Activated CD4-positive, CD25-positive, alpha-beta regulatory T cell treated with anti-CD3 and anti-CD28 coated beads, Interleukin-2, amount 50 U/mL, for 16 hours (primary cell): ENCODE measurements around the gene CZIB.
"Not testable (repeated sequence)": the region's sequence is repeated elsewhere in the genome, so short reads cannot be mapped to it uniquely, and the experiment has no call there.

Source experiments
- DNase-seq: peaks from one replicate; pipeline ENCODE4 v3.0.0-alpha.2; 2020; ENCODE audit warnings: low read depth, low spot score

CZIB gene

DNA sequence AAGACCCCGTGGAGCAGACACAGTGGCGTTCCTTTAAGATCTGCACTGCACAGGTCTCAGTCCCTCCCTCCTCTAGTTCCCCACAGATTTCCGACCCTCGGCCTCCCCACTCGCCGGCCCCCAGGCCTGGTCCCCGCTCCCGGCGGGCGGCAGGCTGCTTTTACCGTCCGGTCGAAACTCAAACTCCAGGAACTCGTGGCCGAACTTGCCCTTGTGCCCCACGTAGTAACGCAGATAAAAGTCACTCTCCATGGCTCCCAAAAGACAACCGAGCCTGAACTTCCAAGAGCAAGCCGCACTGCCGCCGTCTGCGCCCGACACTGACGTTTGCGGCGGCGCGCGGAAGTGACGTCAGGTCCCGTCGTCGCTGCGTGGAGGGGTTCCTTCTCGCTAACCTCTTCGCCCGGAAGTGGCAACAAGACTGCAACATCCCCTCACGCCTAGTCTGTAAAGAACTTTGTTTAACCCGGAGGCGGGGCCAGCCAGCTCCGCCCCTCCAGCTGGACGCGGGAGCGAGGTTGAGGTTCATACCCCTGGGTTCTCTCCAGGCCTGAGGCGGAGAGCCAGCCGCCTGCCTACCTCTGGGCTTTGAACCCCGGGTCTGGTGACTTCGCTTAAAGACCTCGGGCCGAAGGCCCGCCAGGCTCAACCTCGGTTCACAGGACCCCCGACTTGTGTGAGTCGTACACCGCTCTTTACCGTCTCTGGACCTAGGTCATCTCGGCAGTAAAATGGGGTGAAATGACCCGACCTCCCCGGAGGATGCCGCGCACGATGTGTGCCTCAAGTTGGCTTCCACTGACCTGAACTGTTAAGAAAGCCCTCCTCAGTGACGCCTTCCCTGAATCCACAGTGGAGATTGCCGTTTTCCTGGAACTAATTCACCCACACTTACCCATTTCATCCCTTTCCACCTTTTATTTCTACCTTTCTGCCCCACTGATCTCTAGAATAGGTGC lies 18.0 kb upstream of the CZIB start, which contains the start of gene MAGOH:
MAGOH (minus strand) TSS at position 322 of the 959 bp plus-strand sequence; CDS start at position 252, 70 bp downstream.
- peak; percentile 90 for DNase-seq

DNA sequence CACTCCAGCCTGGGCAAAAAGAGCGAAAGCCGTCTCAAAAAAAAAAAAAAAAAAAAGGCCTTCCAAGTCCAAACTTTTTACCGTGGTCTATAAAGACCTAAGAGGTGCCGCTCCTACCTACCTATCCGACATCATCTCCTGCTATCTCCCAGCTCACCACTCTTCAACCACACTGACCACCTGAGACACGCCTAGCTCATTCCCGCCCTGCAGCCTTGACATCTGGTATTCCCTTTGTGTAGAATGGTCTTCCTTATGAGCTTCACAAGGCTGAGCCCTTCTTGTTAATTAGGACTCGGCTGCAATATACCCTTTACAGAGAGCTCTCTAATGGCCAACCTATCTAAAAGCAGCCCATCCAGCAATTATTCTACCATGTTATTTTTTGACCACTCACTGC lies 17.2 kb upstream of the CZIB start:
- DNase-seq: no peak

DNA sequence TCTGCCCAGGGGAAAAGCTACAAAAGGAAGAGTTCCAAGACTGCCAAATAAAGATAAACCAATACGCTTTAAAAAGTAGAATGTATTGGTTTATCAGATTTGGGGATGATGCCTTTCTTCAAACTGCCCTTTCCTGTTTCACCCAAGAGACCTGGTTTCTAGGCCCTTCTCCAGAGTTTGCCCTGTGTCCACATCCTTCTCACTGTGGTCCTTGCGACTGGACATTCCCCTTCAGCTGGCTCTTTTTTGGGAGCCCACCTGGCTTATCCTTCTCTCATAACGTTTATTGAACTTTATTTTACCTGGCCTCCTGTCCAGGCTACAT lies 490 bp upstream of the CZIB start:
- no peak for DNase-seq

DNA sequence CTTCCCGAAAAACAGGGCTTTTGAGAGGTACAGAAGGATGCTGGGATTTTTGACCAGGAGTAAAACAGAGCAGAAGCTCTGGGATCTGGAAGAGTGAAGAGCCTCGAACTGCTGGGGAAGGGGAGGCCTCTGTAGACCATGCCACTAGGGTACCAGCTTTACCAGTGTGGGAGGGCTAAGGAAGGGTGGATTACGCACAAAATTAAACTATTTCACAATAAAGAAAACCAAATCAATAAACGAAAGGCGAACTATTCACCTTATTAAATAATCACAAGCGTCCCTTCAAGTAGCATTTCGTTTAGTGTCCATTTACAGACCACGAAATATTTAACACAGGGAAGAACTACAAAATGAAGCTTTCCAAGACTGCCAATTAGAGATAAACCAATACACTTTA lies 723 bp downstream of the CZIB start:
- no peak for DNase-seq

DNA sequence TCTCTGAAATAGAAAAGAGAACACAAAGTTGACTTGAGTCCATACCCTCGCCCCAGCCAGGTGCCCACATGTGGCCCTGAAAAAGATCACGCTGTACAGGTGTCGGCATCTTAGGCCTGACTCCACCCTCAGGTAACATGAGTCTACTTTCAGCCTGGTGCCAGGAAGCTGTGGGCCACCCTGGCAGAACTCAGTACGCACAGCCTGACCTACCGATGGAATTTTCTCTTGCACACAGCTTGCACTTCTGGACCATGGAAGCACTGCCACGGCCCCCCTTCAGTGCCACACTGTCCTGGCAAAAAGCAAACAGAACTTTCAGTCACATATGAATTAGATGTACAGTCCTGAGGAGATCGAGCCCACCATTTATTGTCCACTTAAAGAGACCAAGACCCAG lies 2.2 kb downstream of the CZIB start:
- DNase-seq: no peak

DNA sequence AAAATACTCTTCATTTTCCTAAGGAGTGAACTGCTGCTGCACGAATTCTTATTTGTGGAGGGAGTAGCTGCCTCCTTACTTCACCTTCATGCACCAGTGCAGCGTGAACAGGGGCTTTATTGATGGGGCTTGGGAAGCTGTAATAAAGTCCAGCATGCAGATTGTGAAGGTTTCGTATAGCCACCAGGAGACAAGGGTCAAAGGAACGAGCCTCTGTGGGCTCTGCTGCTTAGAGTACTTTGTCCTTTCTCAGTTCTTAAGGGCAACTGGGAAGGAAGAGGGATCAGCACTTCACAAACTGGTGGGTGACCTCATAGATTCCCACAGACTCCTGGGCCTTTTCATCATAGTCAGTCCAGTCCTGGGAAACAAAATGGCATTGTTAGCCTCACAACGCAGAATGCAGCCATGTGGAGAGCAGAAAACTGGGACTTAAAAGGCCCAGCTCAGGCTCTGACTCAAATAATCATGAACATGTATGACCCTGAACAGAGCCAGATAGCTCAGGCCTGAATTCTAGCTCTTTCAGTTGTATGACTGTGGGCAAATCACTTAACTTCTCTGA lies 6.0 kb downstream of the CZIB start:
- no peak for DNase-seq

DNA sequence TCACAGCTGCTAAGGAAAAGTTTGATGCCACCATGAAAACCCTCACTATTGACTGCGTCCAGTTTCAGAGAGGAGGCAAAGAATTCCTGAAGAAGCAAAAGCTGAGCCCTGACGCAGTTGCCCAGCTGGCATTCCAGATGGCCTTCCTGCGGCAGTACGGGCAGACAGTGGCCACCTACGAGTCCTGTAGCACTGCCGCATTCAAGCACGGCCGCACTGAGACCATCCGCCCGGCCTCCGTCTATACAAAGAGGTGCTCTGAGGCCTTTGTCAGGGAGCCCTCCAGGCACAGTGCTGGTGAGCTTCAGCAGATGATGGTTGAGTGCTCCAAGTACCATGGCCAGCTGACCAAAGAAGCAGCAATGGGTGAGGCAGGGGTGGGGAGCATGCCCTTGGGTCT lies 9.5 kb downstream of the CZIB start:
- no peak for DNase-seq

DNA sequence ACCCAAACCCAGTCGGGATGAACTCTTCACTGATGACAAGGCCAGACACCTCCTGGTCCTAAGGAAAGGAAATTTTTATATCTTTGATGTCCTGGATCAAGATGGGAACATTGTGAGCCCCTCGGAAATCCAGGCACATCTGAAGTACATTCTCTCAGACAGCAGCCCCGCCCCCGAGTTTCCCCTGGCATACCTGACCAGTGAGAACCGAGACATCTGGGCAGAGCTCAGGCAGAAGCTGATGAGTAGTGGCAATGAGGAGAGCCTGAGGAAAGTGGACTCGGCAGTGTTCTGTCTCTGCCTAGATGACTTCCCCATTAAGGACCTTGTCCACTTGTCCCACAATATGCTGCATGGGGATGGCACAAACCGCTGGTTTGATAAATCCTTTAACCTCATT lies 10.1 kb downstream of the CZIB start:
- DNase-seq: no peak

DNA sequence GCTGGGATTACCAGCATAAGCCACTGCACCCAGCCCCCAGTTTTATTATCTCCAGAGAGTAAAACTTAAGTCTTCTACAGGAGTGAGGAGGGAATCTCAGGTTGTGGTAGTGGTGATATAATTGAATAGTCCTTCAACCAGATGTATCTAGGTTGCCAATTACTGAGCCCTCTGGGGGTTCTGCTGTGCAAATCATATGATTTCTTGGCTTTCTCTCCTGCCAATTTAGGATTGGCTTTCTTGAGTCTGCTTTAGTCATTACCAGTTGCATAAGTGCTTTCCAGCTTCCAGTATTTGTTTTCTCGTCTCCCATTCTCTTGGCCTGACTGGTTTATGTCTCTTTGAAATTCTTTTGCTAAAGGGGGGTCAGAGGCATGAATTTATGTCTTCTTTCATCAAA lies 12.7 kb downstream of the CZIB start:
- no peak for DNase-seq

DNA sequence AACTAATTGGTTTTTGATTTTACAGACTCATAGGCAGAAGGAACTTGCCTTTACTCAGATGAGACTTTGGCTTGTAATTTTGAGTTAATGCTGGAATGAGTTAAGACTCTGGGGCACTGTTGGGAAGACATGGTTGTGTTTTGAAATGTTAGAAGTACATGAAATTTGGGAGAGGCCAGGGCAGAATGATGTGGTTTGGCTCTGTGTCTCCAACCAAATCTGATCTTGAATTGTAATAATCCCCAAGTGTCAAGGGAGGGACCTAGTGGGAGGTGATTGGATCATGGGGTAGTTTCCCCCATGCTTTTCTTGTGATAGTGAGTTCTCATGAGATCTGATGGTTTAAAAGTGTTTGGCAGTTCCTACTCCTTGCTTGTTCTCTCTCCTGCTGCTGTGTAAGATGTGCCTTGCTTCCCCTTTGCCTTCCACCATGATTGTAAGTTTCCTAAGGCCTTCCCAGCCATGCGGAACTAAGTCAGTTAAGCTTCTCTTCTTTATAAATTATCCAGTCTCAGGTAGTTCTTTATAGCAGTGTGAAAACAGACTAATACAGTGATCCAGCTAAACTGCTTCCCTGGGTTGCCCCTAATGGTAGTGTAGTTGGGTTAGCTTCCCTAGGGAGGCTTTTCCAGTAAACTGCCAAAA lies 13.6 kb downstream of the CZIB start:
- no peak for DNase-seq

DNA sequence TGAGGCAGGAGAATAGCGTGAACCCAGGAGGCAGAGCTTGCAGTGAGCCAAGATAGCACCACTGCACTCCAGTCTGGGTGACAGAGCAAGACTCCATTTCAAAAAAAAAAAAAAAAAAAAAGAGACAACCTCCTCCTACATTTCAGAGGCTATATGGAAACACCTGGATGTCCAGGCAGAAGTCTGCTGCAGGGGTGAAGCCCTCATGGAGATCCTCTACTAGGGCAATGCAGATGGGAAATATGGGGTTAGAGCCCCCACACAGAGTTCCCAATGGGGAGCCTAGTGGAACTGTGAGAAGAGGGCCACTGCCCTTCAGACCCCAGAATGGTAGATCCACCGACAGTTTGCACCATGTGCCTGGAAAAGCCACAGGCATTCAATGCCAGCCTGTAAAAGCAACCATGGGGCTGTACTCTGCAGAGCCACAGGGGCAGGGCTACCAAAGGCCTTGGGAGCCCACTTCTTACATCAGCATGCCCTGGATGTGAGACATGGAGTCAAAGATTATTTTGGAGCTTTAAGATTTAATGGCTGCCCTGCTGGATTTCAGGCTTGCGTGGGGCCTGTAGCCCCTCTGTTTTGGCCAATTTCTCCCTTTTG lies 14.2 kb downstream of the CZIB start:
- not testable (repeated sequence) for DNase-seq

DNA sequence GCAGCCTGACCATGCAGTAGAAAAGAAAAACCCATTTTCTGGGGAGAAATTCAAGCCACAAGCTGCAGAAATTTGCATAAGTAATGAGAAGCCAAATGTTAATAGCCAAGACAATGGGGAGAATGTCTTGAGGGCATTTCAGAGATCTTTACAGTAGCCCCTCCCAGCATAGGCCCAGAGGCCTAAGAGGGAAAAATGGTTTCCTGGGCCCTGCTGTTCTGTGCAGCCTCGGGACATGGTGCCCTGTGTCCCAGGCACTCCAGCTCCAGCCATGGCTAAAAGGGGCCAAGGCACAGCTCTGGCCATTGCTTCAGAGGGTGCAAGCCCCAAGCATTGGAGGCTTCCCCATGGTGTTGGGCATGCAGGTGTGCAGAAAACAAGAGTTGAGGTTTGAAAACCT lies 14.9 kb downstream of the CZIB start:
- DNase-seq: not testable (repeated sequence)

DNA sequence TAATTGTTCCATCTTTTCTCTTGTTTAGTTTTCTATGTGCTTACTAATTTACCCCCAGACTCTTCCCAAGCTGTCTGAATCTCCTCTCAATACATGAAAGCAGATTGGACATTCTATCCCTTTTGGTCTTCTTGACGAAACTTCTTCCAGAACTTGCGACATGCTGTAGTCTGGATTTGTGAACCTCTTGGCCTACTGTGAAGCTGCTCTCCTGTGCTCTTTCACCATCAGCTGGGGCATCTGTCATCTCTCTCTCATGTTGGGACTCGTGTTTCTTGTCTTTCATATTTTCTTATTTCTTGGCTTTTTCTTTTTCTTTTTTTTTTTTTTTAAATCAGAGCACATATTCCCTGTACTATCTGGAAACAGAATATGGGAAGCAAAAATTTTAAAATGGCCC lies 17.0 kb downstream of the CZIB start:
- DNase-seq: no peak

DNA sequence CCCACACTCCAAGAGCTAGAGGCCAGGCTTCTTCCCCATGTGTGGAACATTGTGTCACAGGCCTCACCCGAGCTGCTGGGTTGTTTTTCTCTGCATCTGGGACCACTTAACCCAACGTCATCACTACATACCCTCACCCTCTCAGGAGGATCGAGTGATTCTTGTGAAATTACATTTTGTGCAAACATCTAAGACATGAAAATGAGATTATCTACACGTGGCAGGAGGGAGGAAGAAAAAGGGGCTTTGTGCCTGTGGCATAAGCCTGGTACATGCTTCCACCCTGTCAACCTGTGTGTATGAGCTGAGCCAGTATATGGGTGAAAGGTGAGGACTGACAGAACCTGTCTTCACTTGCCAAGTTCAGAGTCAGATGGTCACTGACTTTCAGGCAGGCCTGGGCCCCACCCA lies 22.2 kb downstream of the CZIB start:
- DNase-seq: no peak

DNA sequence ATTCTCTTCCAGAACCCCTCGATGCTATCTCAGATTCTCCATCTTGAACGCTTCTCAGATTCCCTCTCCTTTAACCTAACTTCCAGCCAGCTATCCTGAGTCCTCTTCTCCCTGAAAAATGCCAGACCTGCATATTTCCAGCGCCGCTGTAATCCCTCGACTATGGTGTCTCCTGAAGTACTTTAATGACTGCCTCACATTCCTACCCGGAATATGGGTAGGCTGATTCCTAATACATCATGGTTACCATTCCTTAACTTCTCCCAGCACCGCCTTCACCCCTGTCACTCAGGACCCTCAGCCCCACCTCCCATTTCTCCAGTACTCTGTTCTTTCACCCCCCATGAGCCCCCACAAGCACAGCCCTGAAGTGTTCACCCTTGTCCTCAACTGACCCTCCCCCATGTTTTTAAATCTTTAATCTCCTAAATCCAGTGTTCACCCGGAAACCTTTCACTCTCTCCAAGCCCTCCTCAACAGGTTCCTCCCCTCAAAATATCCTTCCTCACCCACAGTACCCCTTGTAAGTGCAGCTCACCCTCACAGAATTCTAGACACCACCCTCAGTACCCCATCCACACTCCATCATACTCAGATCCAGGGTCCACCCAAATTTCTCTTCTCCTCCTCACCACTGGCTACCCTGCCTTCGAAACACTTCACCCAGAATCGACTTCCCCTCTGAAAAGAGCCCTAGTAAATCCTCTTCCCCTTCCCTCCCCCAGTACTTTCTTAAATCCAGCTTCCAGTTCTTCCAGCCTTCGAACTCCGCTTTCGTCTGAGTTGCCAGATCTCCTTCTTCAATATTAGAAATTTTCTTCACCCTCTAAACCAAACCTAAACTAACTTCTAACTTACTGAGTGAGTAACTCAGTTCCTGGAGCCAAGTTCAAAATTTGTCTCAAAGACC lies 22.9 kb downstream of the CZIB start:
- DNase-seq: no peak

DNA sequence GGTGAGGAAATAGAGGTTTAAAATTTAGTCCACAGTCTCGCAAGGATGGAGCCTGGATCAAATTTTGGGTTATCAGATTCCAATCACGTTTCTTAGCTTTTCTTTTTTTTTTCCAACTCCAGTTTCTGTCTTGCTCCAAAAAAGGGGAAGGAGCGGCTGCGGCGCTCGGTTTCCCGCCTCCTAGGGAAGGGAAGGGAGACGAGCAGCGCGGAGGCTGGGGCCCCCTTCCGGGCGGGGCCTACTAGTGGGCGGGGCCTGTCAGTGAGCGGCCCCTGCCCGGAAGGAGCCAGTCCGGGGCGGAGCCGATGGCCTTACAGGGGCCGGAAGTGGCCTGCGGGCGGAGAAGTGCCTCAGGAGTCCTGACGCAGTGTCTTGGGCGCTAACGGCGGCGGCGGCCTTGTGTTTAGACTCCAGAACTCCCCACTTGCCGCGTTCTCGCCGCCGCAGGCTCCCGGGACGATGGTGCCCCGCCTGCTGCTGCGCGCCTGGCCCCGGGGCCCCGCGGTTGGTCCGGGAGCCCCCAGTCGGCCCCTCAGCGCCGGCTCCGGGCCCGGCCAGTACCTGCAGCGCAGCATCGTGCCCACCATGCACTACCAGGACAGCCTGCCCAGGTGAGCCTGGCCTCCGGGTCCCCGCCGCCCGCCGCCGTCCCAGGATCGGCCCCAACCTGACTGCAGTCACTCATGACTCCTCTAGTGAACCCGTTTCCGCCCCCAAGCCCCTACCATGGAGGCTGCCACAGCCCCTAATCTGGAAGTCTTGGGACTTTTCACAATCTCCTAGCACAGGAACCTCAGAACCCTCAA lies 23.7 kb downstream of the CZIB start, which contains the start of gene CPT2:
CPT2 (plus strand) TSS at position 340 of the 806 bp plus-strand sequence; CDS start at position 460, 120 bp downstream.
- DNase-seq: peak; percentile 82

DNA sequence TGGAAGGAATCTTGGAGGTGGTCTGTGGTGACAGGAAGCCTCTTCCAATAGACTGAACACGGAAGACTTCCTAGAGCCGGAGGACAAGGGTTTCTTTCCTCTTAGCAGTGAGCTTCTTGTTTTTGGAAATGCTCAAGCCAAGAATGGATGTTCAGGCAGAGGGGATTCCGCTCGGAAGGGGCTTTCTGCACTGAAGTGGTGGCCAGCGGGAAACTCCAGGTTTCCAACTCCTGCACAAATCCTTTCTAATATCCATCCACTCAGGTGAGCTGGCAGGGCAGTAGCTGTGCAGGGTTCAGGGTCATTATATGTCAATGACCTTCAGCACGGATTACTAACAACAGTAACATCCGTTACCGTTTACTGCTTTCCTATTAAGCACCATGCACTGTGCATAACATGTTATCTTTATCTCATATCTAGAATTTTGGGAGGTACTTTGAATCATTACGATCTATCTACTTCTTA lies 24.4 kb downstream of the CZIB start:
- no peak for DNase-seq

DNA sequence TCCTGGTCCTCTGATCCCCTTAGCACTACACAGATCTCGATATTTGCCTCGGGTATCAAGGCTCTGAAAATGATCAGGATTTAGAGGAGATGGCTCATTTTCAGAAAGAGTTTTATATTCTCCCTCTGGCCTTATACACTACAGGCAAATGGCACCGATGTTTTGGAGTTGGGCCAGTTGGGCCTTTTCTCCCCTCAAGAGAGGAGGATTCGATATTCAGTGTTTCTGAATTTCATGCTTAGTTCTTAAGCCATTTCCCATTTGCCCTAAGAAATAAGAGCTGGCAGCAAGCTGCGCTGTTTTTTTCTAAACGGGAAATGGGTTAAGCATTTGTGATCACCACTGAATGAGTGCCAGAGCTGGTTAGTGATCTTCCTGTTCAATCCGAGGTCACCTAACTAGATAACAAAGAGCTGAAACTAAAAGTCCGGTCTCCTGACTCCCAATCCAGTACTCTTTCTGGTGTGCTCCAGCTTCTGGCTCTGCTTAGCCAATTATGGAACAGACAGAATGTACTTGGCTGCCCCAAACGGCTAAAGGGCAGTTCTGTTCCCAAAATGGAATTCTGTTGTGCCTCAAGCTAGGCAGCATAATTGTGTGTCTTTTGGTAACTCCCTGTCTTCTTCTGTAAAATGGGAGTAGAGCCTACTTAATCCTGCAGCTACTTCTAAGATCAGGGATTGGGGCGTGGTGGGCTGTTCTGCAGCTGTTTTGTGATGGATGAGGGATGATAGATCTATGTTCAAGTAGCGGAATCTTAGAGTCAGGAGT lies 25.0 kb downstream of the CZIB start:
- DNase-seq: no peak

DNA sequence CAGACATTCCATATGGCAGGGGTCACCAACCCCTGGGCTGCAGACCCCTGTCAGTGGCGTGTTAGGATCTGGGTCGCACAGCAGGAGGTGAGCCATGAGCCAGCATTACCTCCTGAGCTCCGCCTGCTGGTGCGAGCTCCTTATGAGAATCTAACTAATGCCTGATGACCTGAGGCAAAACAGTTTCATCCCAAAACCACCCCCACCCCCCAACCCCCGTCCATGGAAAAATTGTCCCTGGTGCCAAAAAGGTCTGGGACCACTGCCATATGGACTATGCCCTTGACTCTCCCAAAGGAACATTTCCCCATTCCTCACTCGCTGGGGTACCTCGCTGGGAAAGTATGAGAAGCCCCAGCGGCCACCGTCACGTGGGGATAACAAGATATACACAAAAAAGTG lies 30.2 kb downstream of the CZIB start:
- DNase-seq: no peak
